Ascending aorta (tissue), 2 donors: Measurements from ENCODE around the gene MOGAT1. TPM values are rescaled to one million over a fixed set of nuclear protein-coding genes. Genes with fewer than 3 reads are reported as not detected.
A peak's percentile ranks its signal among the peaks of the same experiment; 100 is the strongest.

Experiments used
- DNase-seq, 2 donors: peaks; one replicate each; pipeline ENCODE4 v3.0.0-alpha.2; 2019; ENCODE audit warnings: low spot score in 2 of 2
- H3K27ac ChIP-seq, 2 donors: fragments of 200-600 bp; sonication (generic); one replicate each; pipeline ENCODE4 v1.5.1; 2016 to 2017; ENCODE audit warnings: mild to moderate bottlenecking in 1 of 2
- H3K27me3 ChIP-seq: fragments of 200-600 bp; sonication (generic); one replicate; pipeline ENCODE4 v1.5.1; 2017
- H3K36me3 ChIP-seq, 2 donors: fragments of 200-600 bp; sonication (generic); one replicate each; pipeline ENCODE4 v1.5.1; 2016
- H3K4me1 ChIP-seq, 2 donors: fragments of 200-600 bp; sonication (generic); one replicate each; pipeline ENCODE4 v1.5.1; 2016 to 2017; ENCODE audit warnings: mild to moderate bottlenecking in 1 of 2
- H3K4me3 ChIP-seq, 2 donors: fragments of 200-600 bp; sonication (generic); one replicate each; pipeline ENCODE4 v1.5.1; 2016 to 2017; ENCODE audit warnings: mild to moderate bottlenecking in 1 of 2
- H3K9me3 ChIP-seq, 2 donors: fragments of 200-600 bp; sonication (generic); one replicate each; pipeline ENCODE4 v1.5.1; 2016
- CTCF ChIP-seq, 3 experiments: fragments of 200-600 bp in 2 of 3; fragments of 450-650 bp in 1 of 3; sonication (generic) in 2 of 3; IDR thresholded peaks; one replicate each; pipeline ENCODE4 v1.5.1; 2016 to 2019; ENCODE audit warnings: antibody characterized with exemption in 3 of 3, mild to moderate bottlenecking in 1 of 3, moderate library complexity in 1 of 3
- intact Hi-C: fragments of 100-400 bp; cut with DNase I; formaldehyde crosslinking; loops from one replicate; pipeline ENCODE4 v1.15.1; 2023
- total RNA-seq: library from RNA; depleted of rRNA; stranded (reverse); fragments of >200 nt; gene quantifications from one replicate; pipeline ENCODE4 v1.1.0, GENCODE V29; 2016

The MOGAT1 gene
- total RNA-seq, 1 donor from 2014 or later = not detected

- Histone ChIP-seq H3K27me3 (no peaks in the 10 kb centered on the region), H3K27ac (peak overlapping the region; percentile 84 to 89), H3K4me1 (peaks cover 22 to 39% of the 10 kb centered on the region in 2 donors), H3K36me3 (no peaks in the 10 kb centered on the region), H3K9me3 (no peaks in the 10 kb centered on the region), H3K4me3 (no peak overlapping the region)
- intact Hi-C loops = no loop called here
- no peak for DNase-seq
- no peak for TF ChIP-seq CTCF (IDR thresholded peaks at IDR 0.05)
These were observed 61.2 kb downstream of the MOGAT1 start for GRCh38 chr2:222732489-222733178.

GRCh38 chr2:222733470-222733845, 62.0 kb downstream of the MOGAT1 start:
- intact Hi-C loops = no loop called here
- Histone ChIP-seq H3K36me3 (no peaks in the 10 kb centered on the region), H3K4me1 (peaks cover 22 to 39% of the 10 kb centered on the region in 2 donors), H3K27me3 (no peaks in the 10 kb centered on the region), H3K9me3 (no peaks in the 10 kb centered on the region), H3K27ac (peak overlapping the region; percentile 84 to 89), H3K4me3 (no peak overlapping the region)
- no peak for DNase-seq
- TF ChIP-seq CTCF (IDR thresholded peaks at IDR 0.05) = no peak

GRCh38 chr2:222733846-222734702, 62.6 kb downstream of the MOGAT1 start:
- DNase-seq = peak in 1 of 2 donors; percentile 71
- no peaks in the 10 kb centered on the region for H3K9me3 ChIP-seq
- no peaks in the 10 kb centered on the region for H3K36me3 ChIP-seq
- peak overlapping the region in 1 of 2 donors; percentile 21 for H3K4me3 ChIP-seq
- intact Hi-C loops = no loop called here
- H3K27me3 ChIP-seq = no peaks in the 10 kb centered on the region
- H3K27ac ChIP-seq = peak overlapping the region; percentile 84 to 89
- TF ChIP-seq CTCF (IDR thresholded peaks at IDR 0.05) = no peak
- peaks cover 22 to 39% of the 10 kb centered on the region in 2 donors for H3K4me1 ChIP-seq

- Histone ChIP-seq H3K9me3 (no peaks in the 10 kb centered on the region), H3K36me3 (no peaks in the 10 kb centered on the region), H3K27me3 (no peaks in the 10 kb centered on the region), H3K27ac (peak overlapping the region; percentile 84 to 89), H3K4me1 (peaks cover 22 to 36% of the 10 kb centered on the region in 2 donors), H3K4me3 (peak overlapping the region in 1 of 2 donors; percentile 21)
- no peak for TF ChIP-seq CTCF (IDR thresholded peaks at IDR 0.05)
- intact Hi-C loops = no loop called here
- DNase-seq = no peak
These were observed 63.2 kb downstream of the MOGAT1 start for GRCh38 chr2:222734703-222735014.

- no peak for DNase-seq
- no peak for TF ChIP-seq CTCF (IDR thresholded peaks at IDR 0.05)
- peaks cover 15 to 22% of the 10 kb centered on the region in 2 donors for H3K4me1 ChIP-seq
- no peak overlapping the region for H3K4me3 ChIP-seq
- H3K27me3 ChIP-seq = no peaks in the 10 kb centered on the region
- intact Hi-C loops = no loop called here
- H3K36me3 ChIP-seq = no peaks in the 10 kb centered on the region
- no peak overlapping the region for H3K27ac ChIP-seq
- H3K9me3 ChIP-seq = no peaks in the 10 kb centered on the region
These were observed 64.8 kb downstream of the MOGAT1 start for GRCh38 chr2:222736301-222736700.
